Keratinocyte (primary cell): ENCODE results near the gene PUDP. TPM values are rescaled to one million over a fixed set of nuclear protein-coding genes. Genes with fewer than 3 reads are reported as not detected.
"Not testable (repeated sequence)": the region's sequence is repeated elsewhere in the genome, so short reads cannot be mapped to it uniquely, and the experiment has no call there.

Experiments used
- DNase-seq: peaks from one replicate; pipeline ENCODE4 v3.0.0-alpha.2; 2011; ENCODE audit warnings: low read depth, missing footprints, low spot score
- FAIRE-seq: peaks from 2 replicates; lab custom pipeline; 2011; peaks lifted over from hg19 to GRCh38; lab: Jason Lieb, UNC
- H2AFZ ChIP-seq: 2 replicates; pipeline ENCODE4 v1.6.0; 2012; ENCODE audit warnings: low read length, control low read depth, inconsistent platforms; ENCODE audit not compliant: control insufficient read depth
- H3K27ac ChIP-seq: 2 replicates; pipeline ENCODE4 v1.5.1; 2011; ENCODE audit warnings: low read length; ENCODE audit not compliant: control insufficient read depth, insufficient read depth
- H3K27me3 ChIP-seq: 3 replicates; pipeline ENCODE4 v1.6.0; 2011; ENCODE audit warnings: low read length; ENCODE audit not compliant: control insufficient read depth, insufficient read depth; ENCODE audit errors: extremely low read depth
- H3K36me3 ChIP-seq, 2 experiments: 2 replicates in 1 of 2; 3 replicates in 1 of 2; pipeline ENCODE4 v1.5.1; 2011; ENCODE audit warnings: low read length in 2 of 2, mild to moderate bottlenecking in 1 of 2; ENCODE audit not compliant: control insufficient read depth in 2 of 2, insufficient read depth in 2 of 2; ENCODE audit errors: extremely low read depth in 1 of 2
- H3K4me1 ChIP-seq: 3 replicates; pipeline ENCODE4 v1.5.1; 2011; ENCODE audit warnings: low read length; ENCODE audit not compliant: control insufficient read depth, insufficient read depth; ENCODE audit errors: extremely low read depth
- H3K4me2 ChIP-seq: 3 replicates; pipeline ENCODE4 v1.6.0; 2011; ENCODE audit warnings: low read depth, low read length; ENCODE audit not compliant: control insufficient read depth, insufficient read depth; ENCODE audit errors: extremely low read depth
- H3K4me3 ChIP-seq, 3 experiments: fragments of 200-600 bp in 1 of 3; sonication (generic) in 1 of 3; 2 replicates in 2 of 3; 3 replicates in 1 of 3; pipeline ENCODE4 v1.5.1; 2011 to 2016; ENCODE audit warnings: low read length in 3 of 3, mild to moderate bottlenecking in 3 of 3, control low read depth in 2 of 3, inconsistent platforms in 1 of 3, low read depth in 1 of 3, mixed read lengths in 1 of 3, mixed run types in 1 of 3, moderate library complexity in 1 of 3; ENCODE audit not compliant: control insufficient read depth in 2 of 3, insufficient read depth in 2 of 3; ENCODE audit errors: extremely low read depth in 1 of 3
- H3K79me2 ChIP-seq: 2 replicates; pipeline ENCODE4 v1.6.0; 2012; ENCODE audit warnings: low read length; ENCODE audit not compliant: control insufficient read depth, insufficient read depth
- H3K9ac ChIP-seq: 3 replicates; pipeline ENCODE4 v1.6.0; 2011; ENCODE audit warnings: low read length; ENCODE audit not compliant: control insufficient read depth, insufficient read depth; ENCODE audit errors: extremely low read depth
- H3K9me1 ChIP-seq: 3 replicates; pipeline ENCODE4 v1.6.0; 2011; ENCODE audit warnings: low read length; ENCODE audit not compliant: control insufficient read depth, insufficient read depth; ENCODE audit errors: extremely low read depth
- H3K9me3 ChIP-seq: 2 replicates; pipeline ENCODE4 v1.5.1; 2012; ENCODE audit warnings: low read depth, low read length; ENCODE audit not compliant: control insufficient read depth
- H4K20me1 ChIP-seq: 3 replicates; pipeline ENCODE4 v1.6.0; 2011; ENCODE audit warnings: low read length; ENCODE audit not compliant: control insufficient read depth, insufficient read depth; ENCODE audit errors: extremely low read depth
- dilution Hi-C: fragments of 300-500 bp; cut with MboI; formaldehyde crosslinking; loops from one replicate; pipeline ENCODE4 v1.7.0; 2020; ENCODE audit warnings: low sequenced_read_pairs; ENCODE audit not compliant: extremely low pct_ligation_motif_present
- polyA plus RNA-seq, 5 experiments: library from polyadenylated mRNA; depleted of rRNA in 3 of 5; stranded (reverse) in 3 of 5; stranded (forward) in 1 of 5; unstranded in 1 of 5; fragments of >200 nt; gene quantifications; 1 replicate in 1 of 5; 2 replicates in 3 of 5; 3 replicates in 1 of 5; pipeline versions ENCODE4 v1.2.1 to v1.2.3, GENCODE V29; 2011 to 2012; ENCODE audit warnings: missing spikeins in 2 of 5, low read depth in 1 of 5, low replicate concordance in 1 of 5
- small RNA-seq, 3 experiments: library from RNA; depleted of rRNA; stranded (forward); fragments of <200 nt; gene quantifications; one replicate each; pipeline ENCODE3, GENCODE V24; 2012; ENCODE audit warnings: low read depth in 3 of 3, low replicate concordance in 1 of 3; ENCODE audit not compliant: insufficient read length in 3 of 3

Gene PUDP
- polyA plus RNA-seq, 1 donor (not counting 4 experiments of a cell fraction or from before 2014, with no cell fraction given), result 48.0 TPM

DNA sequence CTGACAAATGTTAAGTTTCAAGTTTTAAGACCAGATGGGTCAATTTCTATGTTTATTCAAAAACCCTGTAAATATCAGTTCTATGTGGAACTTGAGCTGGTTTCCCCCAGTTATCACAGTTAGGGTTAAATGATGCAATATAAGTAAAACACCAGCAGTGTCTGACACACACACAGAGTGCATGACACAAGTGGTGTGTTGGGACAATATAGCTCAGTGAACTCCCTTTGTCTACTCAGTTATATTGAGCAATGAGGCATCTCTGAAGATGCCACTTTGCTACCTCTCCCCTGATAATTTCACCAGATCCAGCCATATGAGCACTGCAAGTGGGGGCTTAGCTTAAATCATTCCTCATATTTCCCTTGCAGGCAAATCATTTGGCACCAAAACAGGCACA is 140.6 kb downstream of the PUDP start:
- H3K27me3 ChIP-seq, DNase-seq, H3K27ac ChIP-seq, H3K9me1 ChIP-seq, H3K4me3 ChIP-seq, dilution Hi-C loops, FAIRE-seq, H3K4me1 ChIP-seq, H2AFZ ChIP-seq, H3K4me2 ChIP-seq, H3K9ac ChIP-seq, H3K9me3 ChIP-seq, H4K20me1 ChIP-seq, H3K36me3 ChIP-seq, H3K79me2 ChIP-seq: not testable (repeated sequence)

Small RNA genes lying within 50 kb of the gene (small RNA-seq; reads per million reads assigned to genes)
- 0 to 1.3 (median 0) reads per million in 3 experiments for gene MIR4767

Other genes with a start within 250 kb of the PUDP start
- 2.7 to 2.9 TPM (median 2.7 TPM) in 3 replicates for gene STS, start 441 bp downstream of the PUDP start, polyA plus RNA-seq